GM19099 (cell line): ENCODE measurements around the gene ZNRF3.

Experiments used
- POLR2A ChIP-seq: IDR thresholded peaks from 3 replicates; pipeline ENCODE4 v1.6.1; 2011; ENCODE audit warnings: low read depth; ENCODE audit not compliant: insufficient read length; ENCODE audit errors: extremely low read depth

Gene ZNRF3

GRCh38 chr22:29030016-29030617 lies 146.7 kb downstream of the ZNRF3 start:
- no peak for TF ChIP-seq POLR2A

DNA sequence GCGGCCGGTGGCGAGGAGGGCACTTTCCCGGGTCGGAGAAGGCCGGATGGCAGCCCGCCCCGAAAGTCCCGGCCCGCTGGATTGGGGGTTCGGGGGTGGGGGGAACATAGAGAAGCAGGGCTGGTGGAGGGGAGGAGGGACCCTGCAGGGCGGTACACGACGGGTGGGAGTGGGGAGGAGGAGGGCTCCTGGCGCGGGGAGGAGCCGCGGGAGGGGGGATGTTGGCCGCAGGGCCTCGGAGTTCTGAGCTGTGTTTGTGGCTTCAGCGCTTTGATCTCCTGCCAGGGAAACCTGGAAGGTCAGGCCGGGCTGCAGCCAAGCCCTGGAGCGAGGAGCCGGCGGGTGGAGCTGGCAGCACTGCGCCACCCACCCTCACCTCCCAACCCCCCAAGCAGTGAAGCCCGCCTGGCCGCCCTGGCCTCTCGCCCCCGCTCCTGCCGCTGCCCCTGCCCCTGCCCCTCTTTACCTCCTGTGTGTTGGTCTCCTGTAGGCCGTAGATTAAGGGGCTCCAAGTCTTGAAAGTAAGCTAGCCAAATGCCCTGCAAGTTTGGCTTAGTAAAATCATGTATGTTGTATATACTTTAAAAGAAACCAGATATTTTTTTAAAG lies 147.3 kb downstream of the ZNRF3 start:
- TF ChIP-seq POLR2A: no peak

- TF ChIP-seq POLR2A: no peak
Measured at GRCh38 chr22:29031227-29032011, 148.0 kb downstream of the ZNRF3 start.

DNA sequence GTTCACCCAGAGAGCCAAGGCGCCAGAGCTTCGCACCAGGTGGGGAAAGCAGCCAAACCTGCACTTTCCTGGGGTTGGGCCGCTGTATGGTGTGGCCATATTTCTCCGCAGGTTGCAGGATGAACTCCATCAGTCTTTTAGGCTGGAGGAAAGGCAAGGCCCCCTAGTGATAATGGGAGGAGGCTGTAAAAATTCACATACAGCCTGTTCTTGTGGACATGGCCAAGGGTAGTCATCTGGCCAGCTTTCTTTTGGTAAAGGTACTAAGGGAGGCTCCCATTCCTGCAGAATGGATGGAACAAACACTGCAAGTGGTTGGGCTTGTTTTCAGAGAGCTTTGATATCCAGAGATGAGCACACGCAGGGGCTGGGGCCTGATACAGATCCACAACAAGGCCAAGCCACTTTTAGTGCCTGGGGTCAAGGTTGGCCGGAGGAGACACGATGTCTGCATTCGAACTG lies 148.7 kb downstream of the ZNRF3 start:
- no peak for TF ChIP-seq POLR2A

DNA sequence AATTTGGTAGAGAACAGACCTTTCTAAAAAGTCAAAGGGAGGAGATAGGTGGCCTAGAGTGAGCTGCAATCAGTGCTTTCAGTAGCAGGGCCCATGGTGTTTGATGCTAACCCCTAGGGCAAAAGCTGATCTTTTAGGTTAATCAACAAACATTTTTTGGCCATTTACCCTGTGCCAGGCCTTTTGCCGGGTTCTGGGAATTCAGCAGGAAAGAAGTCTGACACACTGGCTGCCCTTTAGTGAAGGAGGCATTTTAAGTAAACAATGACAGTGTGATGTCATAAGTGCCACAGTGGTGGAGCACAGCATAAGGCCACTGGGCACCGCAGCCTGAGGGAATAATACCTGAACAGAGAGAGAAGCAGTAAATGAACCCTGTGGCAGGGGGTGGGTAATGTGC lies 149.2 kb downstream of the ZNRF3 start:
- TF ChIP-seq POLR2A: no peak

DNA sequence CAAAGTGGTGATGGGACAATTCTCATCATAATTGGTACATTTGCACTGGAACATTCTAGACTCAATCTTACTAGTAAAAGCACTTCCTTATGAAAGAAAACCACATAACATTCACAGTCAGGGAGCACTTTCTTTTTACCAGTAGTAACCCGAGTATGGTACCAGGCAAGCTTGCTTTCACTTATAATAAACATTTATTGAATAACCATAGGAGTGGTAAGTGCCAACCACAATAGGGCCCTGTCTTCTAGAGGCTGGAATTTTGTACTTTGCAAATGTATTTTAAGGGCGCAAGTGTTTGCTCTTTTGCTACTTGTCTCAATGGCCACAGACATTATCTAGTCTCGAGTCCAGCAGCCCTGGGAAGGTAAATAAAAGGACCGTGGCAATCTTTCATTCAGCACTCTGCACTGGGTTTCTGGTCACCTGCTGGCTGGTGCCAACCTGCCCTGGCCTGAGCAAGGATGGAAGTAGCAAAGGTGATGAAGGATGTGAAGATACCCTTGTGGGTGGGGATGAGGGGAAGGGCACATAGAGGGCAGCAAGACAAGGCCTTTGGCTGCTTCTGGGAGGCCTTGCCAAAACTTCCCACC lies 154.1 kb downstream of the ZNRF3 start:
- no peak for TF ChIP-seq POLR2A

- no peak for TF ChIP-seq POLR2A
Measured at GRCh38 chr22:29039148-29039547, 155.8 kb downstream of the ZNRF3 start.

- TF ChIP-seq POLR2A: no peak
Measured at GRCh38 chr22:29040385-29041275, 157.3 kb downstream of the ZNRF3 start.

DNA sequence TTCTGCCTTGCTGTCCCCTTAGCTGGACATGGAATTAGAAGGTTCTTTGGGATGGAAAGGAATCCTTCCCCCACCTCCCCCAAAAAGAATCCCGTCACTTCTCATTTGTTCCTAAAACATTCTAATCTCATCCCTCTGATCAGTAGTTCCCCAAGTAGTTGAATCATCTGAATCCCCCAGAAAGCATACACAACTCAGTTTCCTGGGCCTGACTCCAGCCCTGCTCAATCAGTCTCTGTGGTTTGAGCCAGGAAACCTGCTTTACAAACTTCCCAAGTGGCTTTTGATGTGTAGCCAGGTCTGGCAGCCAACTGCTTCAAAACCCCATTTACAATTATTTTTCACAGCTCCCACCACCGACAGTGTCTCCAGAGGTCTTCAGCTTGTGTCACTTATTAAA lies 158.0 kb downstream of the ZNRF3 start:
- TF ChIP-seq POLR2A: no peak

- TF ChIP-seq POLR2A: no peak
Measured at GRCh38 chr22:29043906-29044575, 160.7 kb downstream of the ZNRF3 start.

- no peak for TF ChIP-seq POLR2A
Measured at GRCh38 chr22:29044657-29045176, 161.3 kb downstream of the ZNRF3 start.

DNA sequence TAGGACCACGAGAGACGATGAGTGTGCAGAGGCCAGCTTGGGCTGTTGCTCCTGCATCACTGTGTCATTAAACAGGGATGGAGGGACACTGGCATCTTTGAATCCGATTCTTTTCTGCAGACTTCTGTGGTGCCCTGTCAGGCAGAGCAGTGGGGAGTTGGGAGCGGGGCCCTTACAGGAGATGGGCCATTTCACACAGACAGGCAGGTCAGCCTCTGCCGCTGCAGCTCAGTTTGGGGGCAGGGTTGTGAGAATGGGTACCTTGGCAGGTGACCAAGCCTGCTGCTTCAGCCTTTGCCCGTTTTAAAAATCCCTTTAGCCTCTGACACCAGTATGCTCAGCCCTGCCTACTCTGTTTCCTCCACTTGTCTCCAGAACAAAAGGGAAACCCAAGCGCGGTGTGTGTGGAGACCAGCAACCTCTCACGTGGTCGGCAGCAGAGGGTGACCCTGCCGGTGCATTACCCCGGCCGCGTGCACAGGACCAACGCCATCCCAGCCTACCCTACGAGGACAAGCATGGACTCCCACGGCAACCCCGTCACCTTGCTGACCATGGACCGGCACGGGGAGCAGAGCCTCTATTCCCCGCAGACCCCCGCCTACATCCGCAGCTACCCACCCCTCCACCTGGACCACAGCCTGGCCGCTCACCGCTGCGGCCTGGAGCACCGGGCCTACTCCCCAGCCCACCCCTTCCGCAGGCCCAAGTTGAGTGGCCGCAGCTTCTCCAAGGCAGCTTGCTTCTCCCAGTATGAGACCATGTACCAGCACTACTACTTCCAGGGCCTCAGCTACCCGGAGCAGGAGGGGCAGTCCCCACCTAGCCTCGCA lies 165.7 kb downstream of the ZNRF3 start:
- no peak for TF ChIP-seq POLR2A

GRCh38 chr22:29049655-29050263 lies 166.4 kb downstream of the ZNRF3 start:
- TF ChIP-seq POLR2A: no peak

DNA sequence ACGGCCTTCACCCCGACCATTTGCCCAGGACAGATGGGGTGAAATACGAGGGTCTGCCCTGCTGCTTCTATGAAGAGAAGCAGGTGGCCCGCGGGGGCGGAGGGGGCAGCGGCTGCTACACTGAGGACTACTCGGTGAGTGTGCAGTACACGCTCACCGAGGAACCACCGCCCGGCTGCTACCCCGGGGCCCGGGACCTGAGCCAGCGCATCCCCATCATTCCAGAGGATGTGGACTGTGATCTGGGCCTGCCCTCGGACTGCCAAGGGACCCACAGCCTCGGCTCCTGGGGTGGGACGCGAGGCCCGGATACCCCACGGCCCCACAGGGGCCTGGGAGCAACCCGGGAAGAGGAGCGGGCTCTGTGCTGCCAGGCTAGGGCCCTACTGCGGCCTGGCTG lies 167.1 kb downstream of the ZNRF3 start:
- no peak for TF ChIP-seq POLR2A
